GM11168 (cell line): ENCODE data around the gene PLCD1.

Source experiments
- in situ Hi-C: fragments of 300-500 bp; cut with MboI; formaldehyde crosslinking; loops from one replicate; pipeline ENCODE4 v1.12.0; 2022; ENCODE audit warnings: low sequenced_read_pairs; ENCODE audit not compliant: unreplicated experiment

Gene PLCD1

GRCh38 chr3:38018296-38019266 is 10.9 kb downstream of the PLCD1 start:
- in situ Hi-C loops: no loop called here

- in situ Hi-C loops: no loop called here
Measured at GRCh38 chr3:38017445-38018295, 11.8 kb downstream of the PLCD1 start.

- in situ Hi-C loops: no loop called here
Measured at GRCh38 chr3:38016847-38017444, 12.5 kb downstream of the PLCD1 start.

GRCh38 chr3:38016410-38016809 is 13.0 kb downstream of the PLCD1 start:
- in situ Hi-C loops: no loop called here

- in situ Hi-C loops: no loop called here
Measured at GRCh38 chr3:38015984-38016383, 13.5 kb downstream of the PLCD1 start.

- in situ Hi-C loops: no loop called here
Measured at GRCh38 chr3:38015485-38015884, 14.0 kb downstream of the PLCD1 start.

- in situ Hi-C loops: no loop called here
Measured at GRCh38 chr3:38011111-38011510, 18.3 kb downstream of the PLCD1 start.

- in situ Hi-C loops: no loop called here
Measured at GRCh38 chr3:38009807-38010591, 19.4 kb downstream of the PLCD1 start.

GRCh38 chr3:38008971-38009580 is 20.4 kb downstream of the PLCD1 start:
- in situ Hi-C loops: no loop called here

GRCh38 chr3:38008191-38008701 is 21.2 kb downstream of the PLCD1 start:
- in situ Hi-C loops: no loop called here

GRCh38 chr3:38007754-38008090 is 21.7 kb downstream of the PLCD1 start:
- in situ Hi-C loops: no loop called here

- in situ Hi-C loops: no loop called here
Measured at GRCh38 chr3:38006445-38006995, 22.9 kb downstream of the PLCD1 start.

- in situ Hi-C loops: no loop called here
Measured at GRCh38 chr3:38006031-38006430, 23.4 kb downstream of the PLCD1 start.

GRCh38 chr3:38005076-38006020 is 24.1 kb downstream of the PLCD1 start:
- in situ Hi-C loops: no loop called here

GRCh38 chr3:38004415-38005075 is 24.9 kb downstream of the PLCD1 start:
- in situ Hi-C loops: no loop called here

- in situ Hi-C loops: no loop called here
Measured at GRCh38 chr3:38003817-38004414, 25.5 kb downstream of the PLCD1 start.

- in situ Hi-C loops: no loop called here
Measured at GRCh38 chr3:38003371-38003816, 26.0 kb downstream of the PLCD1 start.
